Aorta (tissue), 5 donors: Measurements from ENCODE around the gene CSNK2B. TPM values are rescaled to one million over a fixed set of nuclear protein-coding genes. Genes with fewer than 3 reads are reported as not detected.

Source experiments
- ATAC-seq: fragments of 200-7000 bp; cut with Tn5 transposase; one replicate; pipeline ENCODE4 v1.9.1; 2022; ENCODE audit warnings: moderate library complexity; ENCODE audit not compliant: low FRiP score
- DNase-seq, 2 donors: peaks; one replicate each; pipeline ENCODE4 v3.0.0-alpha.2; 2020
- H3K27ac ChIP-seq, 2 donors: one replicate each; pipeline ENCODE4 v1.5.1; 2013; ENCODE audit warnings: low read length in 2 of 2, mild to moderate bottlenecking in 2 of 2, moderate library complexity in 2 of 2, control low read depth in 1 of 2, inconsistent platforms in 1 of 2, low read depth in 1 of 2
- H3K27me3 ChIP-seq, 2 donors: one replicate each; pipeline ENCODE4 v1.6.1; 2013; ENCODE audit warnings: control low read depth in 1 of 2, low read length in 1 of 2, mild to moderate bottlenecking in 1 of 2, moderate library complexity in 1 of 2; ENCODE audit not compliant: insufficient read depth in 2 of 2, control insufficient read depth in 1 of 2
- H3K36me3 ChIP-seq, 2 donors: one replicate each; pipeline ENCODE4 v1.6.1; 2013; ENCODE audit warnings: control low read depth in 1 of 2, low read length in 1 of 2, mild to moderate bottlenecking in 1 of 2; ENCODE audit not compliant: insufficient read depth in 2 of 2, control insufficient read depth in 1 of 2
- H3K4me1 ChIP-seq, 2 donors: one replicate each; pipeline ENCODE4 v1.6.1; 2013; ENCODE audit warnings: low read length in 2 of 2, control low read depth in 1 of 2, mild to moderate bottlenecking in 1 of 2, moderate library complexity in 1 of 2; ENCODE audit not compliant: insufficient read depth in 2 of 2, control insufficient read depth in 1 of 2
- H3K4me3 ChIP-seq, 2 donors: one replicate each; pipeline ENCODE4 v1.5.1; 2013; ENCODE audit warnings: low read length in 2 of 2, control low read depth in 1 of 2, mild to moderate bottlenecking in 1 of 2
- H3K9me3 ChIP-seq: one replicate; pipeline ENCODE4 v1.6.1; 2013; ENCODE audit warnings: mild to moderate bottlenecking, low read length; ENCODE audit not compliant: control insufficient read depth
- WGBS, 2 donors: extraction: QIAGEN DNeasy Blood & Tissue Kit; methylation state at CpG; one replicate each; pipeline ENCODE4 v1.1.7; 2013; 5-methylcytosine and 5-hydroxymethylcytosine counted together
- intact Hi-C, 2 donors: fragments of 100-400 bp; cut with DNase I; formaldehyde crosslinking; loops; one replicate each; pipeline versions ENCODE4 v1.14.2 to v1.15.0; 2022
- polyA plus RNA-seq, 2 donors: library from polyadenylated mRNA; stranded (reverse); fragments of 200-250 nt; gene quantifications; one replicate each; pipeline ENCODE4 v1.2.3, GENCODE V29; 2013
- total RNA-seq, 2 donors: library from RNA; stranded (reverse); fragmentation: NEBNext Ultra II Directional; extraction: Animal tissue kit (Norgen Biotek cat#: 25700); gene quantifications; one replicate each; pipeline ENCODE4 v1.2.1, GENCODE V29; 2021
- donor health status: healthy with polysubstance abuse.
- donor health status: Bipolar disorder and iron deficiency.
- donor health status: DM: no; HTN: no; CAD: no.
- donor health status: DM: no; HTN: no; CAD: no.
- donor health status: DM: yes; HTN: yes; CAD: no.

CSNK2B gene
- total and polyA plus RNA-seq, 4 donors, result 100 to 191 (median 114) TPM

DNA sequence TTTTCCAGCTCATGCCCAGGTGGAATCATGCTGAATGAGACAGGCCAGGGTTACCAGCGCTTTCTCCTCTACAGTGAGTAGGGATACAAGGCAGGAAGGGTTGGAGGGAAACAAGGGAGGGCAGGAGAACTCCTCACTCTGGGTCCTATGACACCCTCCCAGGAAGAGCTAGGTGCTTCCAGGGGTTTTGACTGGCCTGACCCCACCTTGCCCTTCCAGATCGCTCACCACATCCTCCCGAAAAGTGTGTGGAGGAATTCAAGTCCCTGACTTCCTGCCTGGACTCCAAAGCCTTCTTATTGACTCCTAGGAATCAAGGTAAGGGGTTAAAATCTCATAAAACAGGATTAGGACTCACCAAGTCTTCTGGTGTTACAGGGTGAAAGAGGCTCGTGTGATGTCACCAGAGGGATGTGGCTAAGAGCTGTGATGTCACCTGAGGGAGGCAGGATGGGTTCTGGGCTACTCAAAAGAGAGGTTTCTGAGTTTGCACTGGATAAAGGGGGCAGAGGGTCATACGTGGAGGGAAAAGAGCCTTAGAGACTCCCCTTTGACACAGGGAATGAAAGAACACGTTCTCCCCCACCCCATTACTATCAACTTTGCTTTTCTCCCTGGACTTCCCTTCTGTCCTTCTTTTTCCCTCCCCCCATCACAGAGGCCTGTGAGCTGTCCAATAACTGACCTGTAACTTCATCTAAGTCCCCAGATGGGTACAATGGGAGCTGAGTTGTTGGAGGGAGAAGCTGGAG lies 8.3 kb upstream of the CSNK2B start:
- H3K9me3 ChIP-seq, result no peaks in the 10 kb centered on the region
- intact Hi-C loops, result loop anchor here in 1 of 2 donors (10.0 kb wide), 1 partner anchor 1757 kb away; the partner anchor contains the start of genes CUTA and PHF1
- no peak for DNase-seq
- 74 to 75% methylated on average over 6 of the region's 6 CpGs for WGBS, 2 donors
- H3K27me3 ChIP-seq, result no peaks in the 10 kb centered on the region
- no peaks in the 10 kb centered on the region for H3K4me1 ChIP-seq
- H3K27ac ChIP-seq, result no peak overlapping the region
- H3K36me3 ChIP-seq, result peaks cover 0 to 1% of the 10 kb centered on the region in 2 donors
- H3K4me3 ChIP-seq, result no peak overlapping the region
- ATAC-seq, result no peak

DNA sequence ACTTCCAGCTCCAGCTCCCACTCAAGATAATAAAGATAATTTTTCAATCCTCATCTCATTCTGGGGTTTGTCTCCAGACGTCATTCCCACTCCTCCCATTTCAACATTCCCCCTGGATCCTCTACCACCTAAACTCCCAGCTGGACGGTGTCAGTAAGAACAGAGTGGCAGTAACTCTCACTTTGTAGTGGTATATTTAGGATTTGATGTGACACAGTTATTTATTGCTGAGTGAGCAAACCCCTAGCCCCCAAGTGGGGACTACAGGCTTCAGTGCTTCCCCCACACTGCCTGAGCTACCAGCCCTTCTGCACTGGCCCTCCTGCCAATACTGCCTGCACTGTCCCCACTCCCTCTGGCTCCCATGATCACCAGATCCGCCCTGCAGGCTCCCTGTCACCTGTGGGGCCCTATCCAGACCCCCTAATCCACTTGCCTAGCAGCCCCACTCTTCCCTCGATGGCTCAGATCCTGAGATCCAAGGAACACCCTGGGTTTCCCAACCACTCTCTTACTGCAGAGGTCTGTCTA lies 7.7 kb upstream of the CSNK2B start:
- no peaks in the 10 kb centered on the region for H3K9me3 ChIP-seq
- no peak overlapping the region for H3K4me3 ChIP-seq
- H3K4me1 ChIP-seq, result no peaks in the 10 kb centered on the region
- ATAC-seq (no peak), DNase-seq (no peak)
- H3K36me3 ChIP-seq, result peaks cover 0 to 1% of the 10 kb centered on the region in 2 donors
- H3K27ac ChIP-seq, result no peak overlapping the region
- 76 to 78% methylated on average over 4 of the region's 4 CpGs for WGBS, 2 donors
- intact Hi-C loops, result loop anchor here in 1 of 2 donors (10.0 kb wide), 1 partner anchor 1757 kb away; the partner anchor contains the start of genes CUTA and PHF1
- no peaks in the 10 kb centered on the region for H3K27me3 ChIP-seq

DNA sequence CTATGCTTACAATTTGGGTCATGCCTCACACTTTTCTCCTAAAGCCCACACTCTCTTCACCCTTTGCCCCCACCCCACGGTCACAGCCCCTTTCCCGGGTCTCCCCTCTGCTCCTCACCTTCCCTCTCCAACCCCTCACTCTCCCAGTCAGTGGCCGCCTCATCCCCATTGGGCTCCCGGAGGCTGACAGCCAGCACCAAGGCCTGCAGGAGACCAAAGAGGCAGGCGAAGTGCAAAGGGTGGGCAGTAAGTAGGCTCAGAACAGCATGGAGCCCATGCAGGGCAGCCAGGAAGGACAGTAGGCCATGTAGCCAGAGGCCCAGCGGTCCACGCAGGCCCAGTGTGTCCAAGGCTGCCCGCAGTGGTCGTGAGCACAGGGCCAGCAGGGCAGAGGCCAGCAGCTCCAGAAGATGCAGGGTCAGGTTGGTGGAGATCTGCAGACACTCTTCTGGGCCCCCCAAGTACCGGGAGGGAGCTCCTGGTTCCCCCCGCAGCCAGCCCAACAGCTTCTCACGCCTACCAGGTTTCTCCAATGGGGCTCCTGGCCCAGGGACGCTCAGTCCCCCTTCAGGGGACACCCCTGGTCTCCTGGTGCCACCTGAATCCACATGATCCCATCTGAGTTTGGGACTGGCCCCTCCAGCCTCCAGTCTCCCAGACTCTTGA lies 6.8 kb upstream of the CSNK2B start:
- H3K4me3 ChIP-seq, result no peak overlapping the region
- H3K4me1 ChIP-seq, result no peaks in the 10 kb centered on the region
- H3K36me3 ChIP-seq, result peaks cover 0 to 1% of the 10 kb centered on the region in 2 donors
- ATAC-seq (no peak), DNase-seq (no peak)
- 80 to 84% methylated on average over 13 of the region's 13 CpGs for WGBS, 2 donors
- no peaks in the 10 kb centered on the region for H3K9me3 ChIP-seq
- H3K27me3 ChIP-seq, result no peaks in the 10 kb centered on the region
- intact Hi-C loops, result loop anchor here in 1 of 2 donors (10.0 kb wide), 1 partner anchor 1756 kb away; the partner anchor contains the start of genes CUTA and PHF1
- peak overlapping the region in 1 of 2 donors; percentile 95 for H3K27ac ChIP-seq

DNA sequence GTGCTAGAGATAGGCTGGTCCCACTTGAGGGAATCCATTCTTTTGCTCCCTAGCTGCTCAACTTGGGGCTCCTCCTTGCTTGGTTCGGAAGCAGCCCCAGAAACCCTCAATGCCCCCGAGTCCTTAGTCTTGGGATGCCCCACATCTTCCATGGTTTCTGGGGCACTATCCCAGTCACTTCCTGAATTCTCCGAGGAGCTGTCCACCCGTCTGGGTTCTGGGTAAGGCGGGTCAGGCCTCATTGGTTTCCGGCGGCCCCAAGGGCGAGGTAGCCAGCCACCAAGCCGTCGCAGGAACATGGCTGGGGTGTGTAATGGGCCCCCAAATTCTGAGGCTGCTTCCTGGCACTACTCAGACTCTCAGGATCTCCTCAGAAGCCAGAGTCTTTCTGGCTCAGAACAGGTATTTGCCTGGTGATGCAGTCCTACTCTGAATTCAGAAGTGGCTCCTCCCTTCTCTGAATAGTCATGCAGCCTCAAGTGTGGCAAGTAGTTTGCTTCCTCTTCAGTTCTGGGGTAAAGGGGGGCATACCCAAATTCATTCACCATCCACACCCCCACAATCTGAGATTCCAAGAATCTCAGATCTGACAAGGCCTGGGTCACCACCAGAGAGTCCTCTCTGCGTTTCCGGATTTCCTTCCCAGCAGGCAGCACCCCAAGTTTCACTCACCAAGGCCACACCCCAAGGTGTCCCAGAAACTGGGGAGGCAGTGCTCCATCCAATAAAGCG lies 6.1 kb upstream of the CSNK2B start:
- no peak for ATAC-seq
- DNase-seq, result peak in 1 of 2 donors; percentile 52
- H3K27me3 ChIP-seq, result no peaks in the 10 kb centered on the region
- H3K4me1 ChIP-seq, result no peaks in the 10 kb centered on the region
- WGBS, 2 donors, result 20 to 25% methylated on average over 13 of the region's 13 CpGs
- H3K9me3 ChIP-seq, result no peaks in the 10 kb centered on the region
- H3K36me3 ChIP-seq, result peaks cover 0 to 1% of the 10 kb centered on the region in 2 donors
- intact Hi-C loops, result loop anchor here in 1 of 2 donors (5.0 to 10.0 kb wide), 2 partner anchors 38 to 1755 kb away; partner anchors contain the start of genes CUTA, PHF1 and PRRC2A
- peak overlapping the region; percentile 83 to 85 for H3K4me3 ChIP-seq
- peak overlapping the region; percentile 57 to 95 for H3K27ac ChIP-seq

DNA sequence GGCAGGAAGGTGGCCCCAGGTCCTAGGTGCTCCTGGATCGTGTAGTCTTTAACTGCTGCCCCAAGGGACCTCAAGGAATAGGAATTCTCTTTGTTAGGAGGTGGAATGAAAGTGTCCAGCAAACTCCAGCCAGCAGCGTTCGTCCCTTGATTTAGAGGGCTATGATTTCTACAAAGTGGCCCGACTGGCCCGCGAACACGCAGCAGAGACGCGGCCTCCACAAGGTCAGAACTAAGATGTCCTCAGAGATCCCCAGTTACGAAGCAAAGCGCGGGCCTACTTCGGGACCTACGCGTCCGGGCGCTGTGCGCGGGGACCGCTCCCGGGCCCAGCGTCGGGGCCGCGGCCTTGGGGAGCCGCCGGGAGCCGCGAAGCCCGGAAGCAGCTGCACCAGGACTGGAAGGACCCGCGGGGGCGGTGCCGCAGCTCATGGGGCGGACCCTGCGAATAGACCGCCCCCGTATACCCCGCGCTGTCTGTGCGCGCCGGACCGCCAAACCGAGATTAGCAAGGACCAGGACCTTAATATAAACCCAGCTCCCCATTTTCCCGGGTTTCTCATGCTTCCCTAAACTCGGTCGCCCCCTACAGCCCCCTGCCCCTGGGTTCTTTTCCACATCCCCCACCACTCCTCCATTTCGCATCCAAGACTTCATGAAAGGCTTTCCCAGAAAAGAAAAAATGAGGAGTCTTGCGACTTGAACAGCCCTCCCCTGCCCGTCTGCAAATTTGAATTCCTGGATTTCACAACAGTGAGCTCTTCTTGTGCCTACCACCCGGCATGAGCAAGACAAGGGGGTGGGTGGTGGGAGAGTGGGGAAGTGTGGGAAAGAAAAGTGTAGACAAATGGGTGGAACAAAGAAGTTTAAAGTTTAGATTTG lies 5.3 kb upstream of the CSNK2B start, which contains the start of gene C6orf47:
TSS of gene C6orf47 (minus strand) at position 398 of the 881 bp plus-strand sequence. CDS start 831 bp downstream, outside the sequence.
- 0 to 1% methylated on average over 50 to 52 of the region's 52 CpGs for WGBS, 2 donors

DNA sequence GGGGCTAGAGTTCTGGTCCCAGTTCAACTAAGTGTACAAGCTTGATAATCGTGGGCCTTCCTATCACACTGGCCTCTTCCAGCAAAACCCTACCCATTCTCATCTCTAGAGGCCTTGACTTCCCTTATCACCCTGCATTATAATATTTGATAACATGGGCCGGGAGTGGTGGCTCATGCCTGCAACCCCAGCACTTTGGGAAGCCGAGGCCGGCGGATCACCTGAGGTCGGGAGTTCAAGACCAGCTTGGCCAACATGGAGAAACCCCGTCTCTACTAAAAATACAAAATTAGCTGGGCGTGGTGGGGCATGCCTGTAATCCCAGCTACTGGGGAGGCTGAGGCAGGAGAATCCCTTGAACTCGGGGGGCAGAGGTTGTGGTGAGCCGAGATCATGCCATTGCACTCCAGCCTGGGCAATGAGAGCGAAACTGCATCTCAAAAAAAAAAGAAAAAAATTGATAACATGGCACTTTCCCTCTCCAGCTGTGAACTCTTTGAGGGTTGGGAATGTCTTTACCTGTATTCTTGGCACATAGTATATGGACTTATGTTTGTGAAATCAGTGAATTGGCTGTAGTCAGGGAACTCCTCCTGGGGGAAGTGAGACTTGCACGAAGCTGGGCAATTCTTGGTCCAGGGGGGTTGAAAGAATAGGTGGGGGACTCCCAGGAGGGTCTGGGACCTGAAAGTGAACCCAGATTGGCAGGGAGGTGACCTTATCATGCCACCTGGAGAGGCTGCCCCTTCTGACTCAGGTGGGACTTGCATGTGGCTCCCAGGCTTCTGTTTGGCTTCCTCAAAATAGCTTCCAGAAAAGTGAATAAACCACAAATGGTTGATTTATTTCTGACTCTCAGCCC lies 4.4 kb upstream of the CSNK2B start:
- H3K4me1 ChIP-seq, result no peaks in the 10 kb centered on the region
- no peaks in the 10 kb centered on the region for H3K27me3 ChIP-seq
- ATAC-seq (no peak), DNase-seq (no peak)
- intact Hi-C loops, result loop anchor here in 1 of 2 donors (5.0 kb wide), 1 partner anchor 39 kb away; the partner anchor contains the start of gene PRRC2A
- no peaks in the 10 kb centered on the region for H3K9me3 ChIP-seq
- peak overlapping the region in 1 of 2 donors; percentile 57 for H3K27ac ChIP-seq
- 74 to 76% methylated on average over 12 of the region's 12 CpGs for WGBS, 2 donors
- no peak overlapping the region for H3K4me3 ChIP-seq
- peaks cover 0 to 1% of the 10 kb centered on the region in 2 donors for H3K36me3 ChIP-seq

More for the DNA sequence above, 5.3 kb upstream of the CSNK2B start, which contains the start of gene C6orf47:
- intact Hi-C loops, result loop anchor here in 1 of 2 donors (5.0 kb wide), 1 partner anchor 38 kb away; the partner anchor contains the start of gene PRRC2A
- Histone ChIP-seq H3K4me3 (peak within 1 kb of the TSS; percentile 83 to 85), H3K27ac (peak within 1 kb of the TSS; percentile 57 to 95), H3K27me3 (no peaks in the 10 kb centered on the region), H3K9me3 (no peaks in the 10 kb centered on the region), H3K36me3 (peaks cover 0 to 1% of the 10 kb centered on the region in 2 donors), H3K4me1 (no peaks in the 10 kb centered on the region)
- DNase-seq, result peak; percentile 91 to 95
- peak; percentile 87 for ATAC-seq
